ENCODE data around the gene CD8A.
"Not testable (repeated sequence)": the region's sequence is repeated elsewhere in the genome, so short reads cannot be mapped to it uniquely, and the experiment has no call there.

DNA sequence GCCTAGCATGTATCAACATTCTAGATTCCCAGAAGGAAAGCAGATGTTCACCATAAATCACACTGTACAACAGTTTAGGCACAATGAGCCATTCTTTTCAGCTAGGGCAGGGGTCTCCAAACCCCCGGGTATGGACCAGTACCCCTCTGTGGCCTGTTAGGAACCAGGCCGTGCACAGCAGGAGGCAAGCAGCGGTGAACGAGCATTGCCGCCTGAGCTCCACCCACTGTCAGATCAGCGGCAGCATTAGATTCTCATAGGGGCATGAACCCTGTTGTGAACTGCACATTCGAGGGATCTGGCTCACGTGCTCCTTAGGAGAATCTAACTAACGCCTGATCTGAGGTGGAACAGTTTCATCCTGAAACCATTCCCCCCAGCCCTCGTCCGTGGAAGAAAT, 50.8 kb downstream of the CD8A start:
- not testable (repeated sequence) for TF ChIP-seq EZH2 (IDR thresholded peaks at IDR 0.05); POLR2AphosphoS5 (IDR thresholded peaks at IDR 0.05; ENCODE audit: borderline replicate concordance, low read depth, low read length); FOXP2 (optimal IDR thresholded peaks at IDR 0.05; ENCODE audit: control extremely low read depth, extremely low read length, insufficient read depth)
